ENCODE data around the gene ZNF697.
A peak's percentile ranks its signal among the peaks of the same experiment; 100 is the strongest.
"Not testable (repeated sequence)": the region's sequence is repeated elsewhere in the genome, so short reads cannot be mapped to it uniquely, and the experiment has no call there.

The ZNF697 gene

DNA sequence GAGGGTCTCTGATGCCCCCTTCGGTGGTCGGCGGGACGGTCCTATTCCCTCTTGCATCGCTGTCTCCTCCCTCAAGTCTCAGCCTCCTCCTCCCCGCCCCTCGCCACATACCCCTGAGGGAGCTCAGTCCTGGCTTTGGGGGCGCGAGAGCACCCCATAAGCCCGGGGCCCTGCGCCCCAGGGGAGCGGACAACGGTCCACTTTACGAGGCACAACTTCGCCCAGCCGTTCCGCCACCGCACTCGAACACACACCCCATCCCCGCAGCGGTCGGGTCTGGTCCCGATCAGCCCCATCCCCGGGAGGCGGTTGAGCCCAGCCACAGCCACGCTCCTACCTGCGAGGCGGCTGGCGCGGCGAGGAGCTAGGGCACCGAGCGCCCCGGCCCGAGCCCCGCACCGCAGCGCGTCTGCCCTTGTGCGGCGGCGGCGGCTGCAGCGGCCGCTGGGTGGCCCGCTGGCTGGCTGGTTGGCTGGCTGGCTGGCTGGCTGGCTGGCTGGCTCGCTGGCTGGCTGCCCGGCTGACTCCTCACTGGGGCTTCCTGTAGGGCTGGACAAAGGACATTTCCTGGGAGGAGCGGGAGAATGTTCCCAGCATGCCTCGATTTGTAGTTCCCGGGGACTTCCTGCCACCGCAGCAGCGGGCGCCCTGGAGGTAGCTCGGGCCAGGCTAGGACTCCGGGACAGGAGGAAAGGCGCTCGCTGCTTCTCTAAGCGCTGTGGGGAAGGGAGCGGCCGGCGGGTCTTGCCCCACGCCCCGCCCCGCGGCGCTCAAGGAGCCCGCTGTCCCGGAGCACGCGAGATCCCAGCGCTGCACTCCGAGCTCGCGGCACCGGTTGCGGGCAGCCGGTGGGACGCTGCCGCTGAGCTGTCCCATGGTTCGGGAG, at the start of gene ZNF697:
Gene ZNF697, minus strand, starts transcription at position 533 of the 886 bp plus-strand sequence. CDS start 22,166 bp downstream, outside the sequence.
- peak; percentile 40 for DNase-seq

DNA sequence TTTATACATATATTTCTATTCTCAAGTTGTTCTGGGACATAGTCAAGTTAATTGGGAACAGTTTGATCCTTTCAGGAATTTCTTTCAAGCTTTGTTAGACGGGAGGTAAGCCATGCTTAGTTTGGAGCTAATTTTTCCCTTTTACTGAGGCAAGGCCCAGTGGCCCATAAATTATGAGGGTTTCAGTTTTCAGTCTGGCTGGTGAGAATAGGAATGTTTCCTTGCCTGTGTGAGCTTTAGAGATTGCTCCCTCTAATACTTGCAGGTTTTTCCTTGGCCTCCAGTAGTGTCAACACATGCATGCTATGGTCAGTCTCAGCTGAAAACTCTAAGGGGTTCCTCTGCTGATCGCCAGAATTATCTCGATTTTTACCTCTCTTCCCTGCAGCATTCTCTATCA, 49.5 kb upstream of the ZNF697 start:
- DNase-seq: no peak

DNA sequence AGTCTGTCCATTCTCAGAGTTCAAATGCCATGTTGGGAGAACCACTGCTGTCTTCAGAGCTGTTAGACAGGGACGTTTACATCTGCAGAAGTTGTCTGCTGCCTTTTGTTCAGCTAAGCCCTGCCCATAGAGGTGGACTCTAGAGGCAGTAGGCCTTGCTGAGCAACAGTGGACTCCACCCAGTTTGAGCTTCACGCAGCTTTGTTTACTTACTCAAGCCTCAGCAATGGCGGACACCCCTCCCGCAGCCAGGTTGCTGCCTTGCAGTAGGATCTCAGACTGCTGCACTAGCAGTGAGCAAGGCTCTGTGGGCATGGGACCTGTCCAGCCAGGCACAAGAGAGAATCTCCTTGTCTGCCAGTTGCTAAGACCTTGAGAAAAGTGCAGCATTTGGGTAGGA, 48.8 kb upstream of the ZNF697 start:
- DNase-seq: not testable (repeated sequence)

DNA sequence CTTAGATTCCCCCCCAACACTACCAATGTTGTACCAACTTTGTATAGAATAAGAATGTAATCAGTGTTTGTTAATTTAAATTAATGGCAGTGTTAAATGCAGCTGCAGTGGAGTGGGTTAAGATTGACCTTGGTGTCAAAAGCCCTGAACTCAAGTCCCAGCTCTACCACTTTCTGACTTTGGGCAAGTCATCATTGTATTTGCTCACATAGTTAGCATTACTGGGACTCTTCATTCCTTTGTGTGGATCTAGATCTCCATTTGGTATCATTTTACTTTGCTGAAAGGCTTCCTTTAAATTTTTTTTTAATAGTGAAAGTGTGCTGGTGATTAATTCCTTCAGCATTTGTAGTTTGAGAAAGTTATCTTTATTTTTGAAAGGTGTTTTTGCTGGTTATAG, 41.4 kb upstream of the ZNF697 start:
- no peak for DNase-seq

DNA sequence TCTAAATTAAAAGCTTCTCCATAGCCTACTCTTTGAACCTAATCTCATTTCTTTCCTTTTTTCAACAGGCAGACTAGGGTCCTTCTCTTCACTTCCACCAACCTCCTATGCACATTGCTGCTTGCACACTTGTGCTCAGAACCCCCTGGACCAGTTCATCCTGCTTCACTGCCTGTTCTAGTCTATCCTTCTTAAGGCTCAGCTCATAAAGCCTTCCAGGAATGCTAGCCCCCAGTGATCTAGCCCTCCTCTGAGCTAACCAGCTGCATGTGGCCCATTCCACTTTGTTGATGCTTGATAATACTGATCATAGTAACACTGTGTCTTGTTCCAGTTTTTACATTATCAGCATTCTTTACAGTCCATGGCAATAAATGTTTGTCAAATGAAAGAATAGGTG, 40.7 kb upstream of the ZNF697 start:
- DNase-seq: no peak

DNA sequence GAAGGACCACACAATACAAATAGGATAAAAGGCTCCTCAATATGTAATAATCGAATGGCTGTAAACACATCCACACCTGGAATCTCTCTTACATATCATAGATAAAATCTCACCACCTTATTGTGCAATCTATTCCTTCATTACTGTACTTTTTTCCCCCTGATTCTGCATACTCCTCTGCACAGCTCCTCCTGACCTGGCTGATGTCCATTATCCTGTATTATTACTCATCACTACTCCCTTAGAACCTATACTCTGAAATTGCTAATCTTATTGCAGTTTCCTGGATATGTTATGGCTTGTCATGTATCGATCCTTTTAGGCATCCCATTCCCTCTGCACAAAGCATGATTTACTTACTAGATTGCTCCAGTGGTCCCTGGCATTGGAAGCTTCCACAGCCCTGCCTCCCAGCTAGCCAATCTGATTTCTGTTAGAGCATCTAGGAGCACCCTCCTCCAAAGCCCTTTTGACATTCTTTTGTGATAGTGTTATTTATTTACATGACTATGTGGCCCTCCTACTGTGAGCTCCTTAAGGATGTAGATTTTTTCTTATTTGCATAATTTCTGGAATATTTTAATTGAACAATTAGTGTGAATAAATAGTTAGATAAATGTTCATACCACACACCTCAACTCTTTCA, 39.5 kb upstream of the ZNF697 start:
- no peak for DNase-seq

DNA sequence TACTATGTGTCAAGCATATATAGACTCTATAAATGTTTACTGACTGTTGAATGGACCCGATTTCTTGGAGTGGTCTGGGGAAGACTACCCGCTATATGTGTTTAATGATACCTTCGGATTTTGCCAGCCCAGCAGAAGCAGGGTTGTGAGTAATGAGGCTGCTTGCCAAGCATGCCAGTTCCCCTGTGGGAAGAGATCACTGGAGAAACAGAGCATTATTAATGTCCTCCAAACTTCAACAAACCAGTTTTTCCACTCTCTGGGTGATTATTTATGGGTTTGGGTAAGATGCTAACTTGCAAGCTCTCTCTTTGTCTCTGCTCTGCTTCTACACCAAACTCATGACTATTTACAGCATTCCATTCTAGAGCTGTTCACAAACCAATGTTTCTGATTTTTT, 38.6 kb upstream of the ZNF697 start:
- DNase-seq: no peak

DNA sequence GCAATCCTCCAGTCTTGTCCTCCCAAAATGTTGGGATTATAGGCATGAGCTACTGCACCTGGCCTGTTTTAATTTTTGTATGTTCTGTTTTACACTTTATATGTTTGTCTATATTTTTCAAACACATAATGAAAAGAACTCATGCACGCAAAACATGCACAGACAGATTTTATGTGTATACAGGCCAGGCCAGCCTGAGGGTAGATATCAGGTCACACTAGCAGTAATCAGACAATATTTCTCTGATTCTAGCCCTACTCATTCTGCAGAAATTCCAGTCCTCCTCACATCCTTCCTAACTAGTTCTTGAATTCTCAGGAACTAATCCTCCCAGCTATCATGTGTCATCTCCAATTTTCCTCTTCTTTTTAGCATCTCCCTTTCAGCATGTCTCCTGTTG, 35.8 kb upstream of the ZNF697 start:
- DNase-seq: no peak

DNA sequence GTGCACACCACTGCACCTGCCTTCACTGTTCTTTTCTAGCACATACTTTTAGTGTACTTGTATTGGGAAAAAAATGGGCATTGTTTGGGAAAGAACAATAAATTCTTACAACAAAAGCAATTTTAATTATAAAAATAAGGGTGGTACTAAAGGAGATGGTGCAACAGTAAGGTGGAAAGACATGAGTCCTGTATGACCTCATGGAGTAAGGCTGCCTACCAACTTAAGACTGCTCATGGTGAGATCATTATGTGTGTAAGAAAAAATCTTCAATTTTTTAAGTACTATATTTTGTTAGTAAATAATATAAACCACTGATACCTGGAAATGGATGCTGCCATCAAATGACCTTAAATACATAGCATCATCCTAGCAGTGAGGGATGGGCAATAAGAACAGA, 34.1 kb upstream of the ZNF697 start:
- DNase-seq: no peak

DNA sequence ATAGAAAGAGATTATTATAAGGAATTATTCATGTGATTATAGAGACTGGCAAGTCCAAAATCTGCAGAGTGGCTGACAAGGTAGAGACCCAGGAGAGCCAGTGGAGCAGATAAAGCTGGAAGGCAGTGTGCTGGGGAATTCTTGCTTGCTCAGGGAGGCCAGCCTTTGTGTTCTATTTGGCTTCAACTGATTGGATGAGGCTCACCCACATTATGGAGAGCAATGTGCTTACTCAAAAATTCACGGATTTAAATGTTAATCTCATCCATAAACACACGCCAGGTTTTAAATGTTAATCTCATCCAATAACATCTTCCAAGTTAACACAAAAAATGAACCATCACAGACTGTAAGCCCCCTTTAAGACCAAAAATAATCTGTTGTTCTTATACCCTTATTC, 33.5 kb upstream of the ZNF697 start:
- no peak for DNase-seq

DNA sequence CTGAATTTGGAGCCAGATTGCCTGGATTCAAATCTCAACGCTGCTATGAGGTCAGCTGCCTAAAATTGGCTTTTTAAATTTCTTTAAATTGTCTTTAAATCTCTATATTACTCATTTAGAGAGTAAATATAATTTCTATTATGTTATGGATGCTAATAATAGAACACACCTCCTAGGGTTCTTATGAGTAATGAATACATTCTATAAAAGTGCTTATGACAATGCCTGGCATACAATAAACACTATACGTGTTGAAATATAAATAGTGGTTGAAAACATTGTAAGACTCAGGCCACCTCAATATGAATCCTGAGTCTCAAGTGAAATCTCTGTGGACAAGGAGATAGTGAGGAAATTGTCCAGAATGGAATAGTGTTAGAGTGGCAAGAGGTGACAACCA, 32.7 kb upstream of the ZNF697 start:
- DNase-seq: no peak

DNA sequence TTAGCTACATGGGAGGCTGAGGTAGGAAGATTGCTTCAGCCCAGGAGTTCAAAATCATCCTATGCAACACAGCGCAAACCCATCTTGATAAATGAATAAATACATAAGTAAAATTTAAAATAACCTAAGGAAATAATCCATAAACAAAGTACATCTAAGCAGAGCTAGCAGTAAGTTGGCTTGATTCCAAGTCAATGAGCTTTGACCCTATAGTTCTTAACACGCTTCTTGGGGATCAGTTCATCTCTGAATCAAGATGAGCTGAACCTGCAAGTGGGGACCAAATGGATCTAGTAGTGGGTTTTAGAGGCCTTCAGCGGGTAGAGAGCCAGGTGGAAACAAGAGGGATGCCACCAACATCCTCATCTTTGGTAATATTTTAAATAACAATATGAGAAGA, 32.1 kb upstream of the ZNF697 start:
- DNase-seq: no peak

DNA sequence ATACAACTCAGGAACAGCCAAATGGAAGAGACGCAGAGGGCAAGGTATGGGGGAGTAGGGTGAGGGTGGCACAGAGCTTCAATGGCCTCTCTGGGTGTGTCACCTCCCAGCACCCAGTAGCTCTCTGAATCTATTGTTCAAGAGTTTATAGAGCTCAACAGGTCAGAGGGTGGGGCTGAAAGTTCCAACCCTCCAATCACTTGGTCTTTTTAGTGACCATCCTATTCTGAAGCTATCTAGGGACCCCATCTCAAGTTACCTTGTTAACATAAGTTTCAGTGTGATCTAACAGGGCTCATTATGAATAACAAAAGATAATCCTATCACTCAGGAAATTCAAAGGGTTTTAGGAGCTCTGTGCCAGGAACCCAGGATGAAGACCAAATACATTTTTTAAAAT, 31.2 kb upstream of the ZNF697 start:
- no peak for DNase-seq

DNA sequence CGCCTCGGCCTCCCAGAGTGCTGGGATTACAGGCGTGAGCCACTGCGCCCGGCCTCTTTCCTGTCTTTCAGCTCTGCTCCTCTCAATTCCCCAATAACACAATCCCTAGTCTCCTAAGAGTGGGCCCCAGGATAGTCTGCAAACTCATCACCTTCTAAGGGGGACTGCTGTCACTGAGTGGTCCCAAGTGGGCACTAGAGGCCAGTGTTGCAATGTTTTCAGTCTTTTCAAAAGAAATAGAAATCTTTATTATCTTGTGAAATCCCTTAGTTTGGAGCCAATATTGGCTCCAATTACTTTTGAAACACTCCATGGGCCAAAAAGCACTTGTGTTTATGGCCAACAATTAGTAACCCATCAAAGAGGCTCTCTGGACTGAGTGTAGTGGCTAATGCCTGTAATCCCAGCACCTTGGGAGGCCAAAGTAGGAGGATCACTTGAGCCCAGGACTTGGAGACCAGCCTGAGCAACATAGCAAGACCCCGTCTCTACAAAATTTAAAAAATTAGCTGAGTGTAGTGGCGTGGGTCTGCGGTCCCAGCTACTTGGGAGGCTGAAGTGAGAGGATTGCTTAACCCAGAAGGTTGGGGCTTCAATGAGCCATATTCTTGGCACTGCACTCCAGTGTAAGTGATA, 28.6 kb upstream of the ZNF697 start:
- no peak for DNase-seq

DNA sequence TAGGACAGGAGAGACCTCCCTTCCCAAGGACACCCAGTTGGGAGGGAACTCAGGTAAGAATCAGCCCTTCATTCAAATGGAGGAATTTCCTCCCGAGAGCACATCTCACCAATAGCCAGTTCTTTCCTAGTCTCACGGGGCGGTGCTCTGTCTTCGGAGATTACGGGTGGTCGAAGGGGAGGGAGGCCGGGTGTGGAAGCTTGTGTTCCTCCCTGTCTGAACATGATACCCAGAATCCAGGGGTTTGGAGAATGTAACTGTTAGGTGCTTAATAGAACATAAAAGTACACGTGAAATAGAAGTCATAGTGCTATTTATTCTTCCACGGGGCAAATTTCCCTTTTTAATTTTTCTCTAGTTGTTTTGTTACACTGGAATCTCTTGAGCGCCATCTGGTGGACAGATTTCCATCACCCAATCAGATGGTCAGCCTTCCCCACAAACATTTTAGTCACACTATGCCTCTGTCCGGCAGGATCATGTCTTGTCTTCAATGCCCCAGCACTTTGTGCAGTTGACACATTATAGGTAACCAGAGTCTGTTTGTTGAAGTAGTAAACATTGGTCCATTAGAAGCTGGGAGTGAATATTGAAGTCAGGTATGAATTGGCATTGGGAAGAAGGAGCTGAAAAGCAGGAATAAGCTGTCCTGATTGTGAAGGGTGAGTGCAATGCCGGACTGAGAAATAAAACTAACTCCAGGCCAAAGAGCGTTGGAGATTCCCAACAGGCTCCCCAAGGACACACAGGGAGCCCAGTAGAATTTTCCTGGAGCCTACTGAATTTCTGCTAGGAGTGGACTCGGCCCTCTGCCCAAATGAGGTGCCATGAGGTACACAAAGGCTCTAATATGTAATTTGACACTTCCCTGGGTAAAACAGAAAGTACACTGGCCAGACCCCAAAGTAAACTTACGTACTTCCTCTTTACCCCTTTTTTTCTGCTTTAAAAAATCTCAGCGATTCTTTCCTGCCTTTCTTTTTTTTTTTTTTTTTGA, 27.6 kb upstream of the ZNF697 start:
- peak; percentile 52 for DNase-seq

DNA sequence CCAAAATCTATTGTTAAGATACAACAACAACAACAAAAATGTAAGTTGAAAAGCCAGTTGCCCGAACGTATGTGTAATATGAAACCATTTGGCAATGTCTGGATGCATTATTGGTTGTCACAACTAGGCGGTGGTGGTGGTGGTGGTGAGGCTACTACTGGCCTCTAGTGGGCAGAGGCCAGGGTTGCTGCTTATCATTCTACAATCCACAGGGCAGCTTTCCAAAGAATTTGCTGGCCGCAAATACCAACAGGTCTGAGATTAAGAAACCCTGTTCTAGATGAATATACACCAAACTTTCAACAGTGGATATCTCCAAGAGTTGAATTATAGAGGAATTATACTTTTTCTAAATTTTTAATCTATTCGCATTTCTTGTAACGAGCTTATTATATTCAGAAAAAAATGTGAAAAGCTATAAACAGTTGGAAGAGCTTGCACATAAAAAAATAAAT, 26.8 kb upstream of the ZNF697 start:
- DNase-seq: no peak

DNA sequence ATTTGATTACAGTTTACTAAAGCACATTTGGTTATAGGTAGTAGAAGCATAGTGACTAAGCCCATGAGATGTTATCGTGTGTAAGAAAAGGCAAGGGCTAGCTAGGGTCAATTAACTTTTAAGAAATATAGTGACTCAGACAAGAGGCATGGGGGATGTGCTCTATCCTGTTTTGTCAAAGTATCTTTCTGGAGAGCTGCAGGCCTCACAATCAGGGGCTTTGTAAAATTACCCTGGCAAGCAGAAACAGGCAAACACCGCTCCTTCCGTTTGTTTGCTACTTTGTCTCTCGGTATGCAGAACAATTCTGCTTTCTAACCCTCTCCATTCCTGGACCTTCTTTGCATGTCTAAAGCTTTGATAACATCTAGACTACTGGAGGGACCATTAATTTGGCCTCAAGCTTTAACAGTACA, 26.1 kb upstream of the ZNF697 start:
- DNase-seq: no peak

DNA sequence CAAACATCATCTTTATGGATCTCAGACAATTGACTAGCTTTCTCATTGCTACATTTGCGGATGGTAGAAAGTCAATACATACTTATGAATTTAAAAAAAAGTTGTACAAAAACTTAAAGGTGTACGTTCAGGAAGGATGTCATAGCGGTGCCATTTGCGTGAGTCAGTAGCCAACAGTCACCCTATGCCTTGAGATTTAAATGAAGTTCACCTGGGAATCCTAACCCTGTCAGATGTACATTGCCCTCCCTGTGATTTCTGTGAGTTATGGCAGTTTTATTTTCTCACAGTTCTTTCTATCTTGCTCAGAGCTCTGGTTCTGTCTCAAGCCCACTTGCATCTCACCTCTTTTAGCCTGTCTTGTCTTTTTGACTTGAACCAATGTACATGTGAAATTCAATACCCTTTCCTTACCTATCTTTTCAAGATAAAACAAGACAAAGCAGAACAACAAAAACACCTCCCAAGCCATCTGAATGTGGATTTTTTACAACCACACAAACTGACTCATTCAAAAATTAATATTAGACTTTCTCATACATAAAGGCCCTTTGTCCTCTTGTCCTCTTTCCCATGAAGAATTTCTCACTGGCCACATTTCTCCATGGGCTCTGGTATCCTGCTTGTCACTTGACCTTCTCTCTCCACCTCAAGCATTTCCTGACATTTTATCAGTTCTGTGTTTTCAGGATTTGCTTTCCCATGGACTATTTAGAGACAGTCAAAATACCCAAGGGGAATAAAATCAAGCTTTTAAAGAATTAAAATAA, 25.3 kb upstream of the ZNF697 start:
- DNase-seq: no peak

DNA sequence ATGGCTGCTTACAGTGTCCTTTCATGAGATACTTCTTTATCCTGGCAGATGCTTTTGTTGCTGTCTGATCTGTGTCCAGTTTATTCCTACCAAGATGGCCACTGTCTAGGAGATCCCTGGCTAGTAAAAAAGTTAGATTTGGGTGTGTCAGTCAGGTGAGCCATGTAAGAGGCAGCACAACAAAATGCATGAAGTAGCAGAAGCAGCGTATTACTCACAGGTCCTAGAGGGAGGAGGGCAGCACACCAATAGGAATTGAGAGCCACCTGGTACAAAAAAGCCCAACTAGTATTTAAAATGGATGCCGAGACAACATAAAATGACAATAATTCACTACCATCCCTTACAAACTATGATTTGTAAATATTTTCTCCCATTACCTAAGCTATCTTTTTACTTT, 22.8 kb upstream of the ZNF697 start:
- no peak for DNase-seq

DNA sequence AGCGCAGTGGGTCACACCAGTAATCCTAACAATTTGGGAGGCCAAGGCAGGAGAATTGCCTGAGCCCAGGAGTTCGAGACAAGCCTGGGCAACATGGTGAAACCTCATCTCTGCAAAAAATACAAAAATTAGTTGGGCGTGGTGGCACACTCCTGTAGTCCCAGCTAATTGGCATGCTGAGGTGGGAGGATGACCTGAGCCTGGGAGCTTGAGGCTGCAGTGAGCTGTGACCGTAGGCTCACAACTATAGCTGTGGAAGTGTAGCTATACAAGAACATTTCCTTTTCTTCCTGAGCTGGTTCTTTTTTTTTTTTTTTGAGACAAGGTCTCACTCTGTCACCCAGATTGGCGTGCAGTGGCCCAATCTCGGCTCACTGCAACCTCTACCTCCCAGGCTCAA, 19.1 kb upstream of the ZNF697 start:
- no peak for DNase-seq

DNA sequence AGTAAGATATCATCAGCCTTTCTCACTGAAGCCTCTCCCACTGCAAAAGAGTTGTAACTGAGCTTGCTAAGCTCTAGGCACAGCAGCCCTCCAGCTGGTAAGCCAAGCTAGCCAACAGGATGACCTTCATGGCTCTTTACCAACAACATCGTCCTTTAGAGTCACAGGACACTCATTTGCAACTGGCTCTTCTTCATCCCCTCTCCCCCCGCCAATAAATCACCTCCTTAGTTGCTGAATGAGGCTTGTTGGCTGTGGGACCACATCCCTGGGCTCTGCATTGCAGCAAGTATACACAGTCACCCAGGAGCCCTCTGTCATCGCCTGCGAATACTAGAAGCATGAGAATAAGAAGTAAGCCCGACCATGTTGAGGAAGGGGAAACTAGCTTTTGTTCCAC, 16.0 kb upstream of the ZNF697 start:
- no peak for DNase-seq

DNA sequence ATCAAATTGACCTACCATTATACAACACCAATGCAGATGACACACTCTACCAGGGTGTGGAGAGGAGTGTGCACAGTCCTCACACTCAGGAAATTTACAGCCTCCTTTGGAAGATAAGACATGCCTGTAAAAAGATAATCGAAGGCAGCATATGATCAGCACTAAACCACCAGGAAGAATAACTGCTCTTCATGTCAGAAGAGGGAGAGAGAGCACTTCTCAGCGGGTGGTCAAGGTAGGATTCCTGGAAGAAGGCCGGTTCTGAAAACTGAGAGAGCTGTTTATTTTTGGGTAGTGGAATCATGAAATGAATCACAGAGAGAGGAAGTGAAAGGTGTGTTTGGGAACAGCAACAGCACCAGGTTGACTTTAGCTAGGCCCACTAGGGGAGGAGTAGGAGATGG, 14.0 kb upstream of the ZNF697 start:
- DNase-seq: no peak

All from stimulated activated CD4-positive, alpha-beta T cell treated with anti-CD3 and anti-CD28 coated beads, Interleukin-12 subunit alpha, Interleukin-12 subunit beta, amount 100 ng/mL, for 4 hours (primary cell).